HCT116 (cell line): ENCODE data around the gene DNM1. TPM values are rescaled to one million over a fixed set of nuclear protein-coding genes. Genes with fewer than 3 reads are reported as not detected.
A peak's percentile ranks its signal among the peaks of the same experiment; 100 is the strongest.

ENCODE experiments used
- ATAC-seq: fragments of 200-7000 bp; cut with Tn5 transposase; 2 replicates; pipeline ENCODE4 v1.9.1; 2020; ENCODE audit warnings: mild to moderate bottlenecking, moderate library complexity
- BruUV-seq: library from RNA; stranded (reverse); fragments of 400-500 nt; replicated peaks from 2 replicates; lab custom pipeline; 2021; lab: Mats Ljungman, UMichigan
- CTCF ChIA-PET: fragments of 300-600 bp; sonication (Branson Sonifier 250); formaldehyde crosslinking; loops from one replicate; lab custom pipeline; 2021; ENCODE audit warnings: antibody characterized with exemption; lab: Charles Lee
- POLR2A ChIA-PET: fragments of 300-600, 350-600 bp; sonication (Branson Sonifier 250); formaldehyde crosslinking; loops from one replicate; lab custom pipeline; 2021; ENCODE audit warnings: antibody characterized with exemption; lab: Charles Lee
- RAD21 ChIA-PET, 2 experiments: fragments of 300-600 bp; sonication (Branson Sonifier 250); formaldehyde crosslinking; loops; one replicate each; lab custom pipeline; 2023; ENCODE audit warnings: low total read pairs in 2 of 2; ENCODE audit not compliant: uncharacterized antibody in 2 of 2, unreplicated experiment in 2 of 2, low non-redundant PET in 1 of 2; lab: Charles Lee
- DNase-seq: peaks from one replicate; pipeline ENCODE4 v3.0.0-alpha.2; 2010; ENCODE audit warnings: low read depth, low spot score
- H2AFZ ChIP-seq: fragments of 200-600 bp; shearing (Covaris generic), sonication (generic); 2 replicates; pipeline ENCODE4 v1.6.1; 2017; ENCODE audit warnings: low read depth, mixed run types, mixed read lengths, antibody characterized with exemption, low read length; ENCODE audit not compliant: poor library complexity, severe bottlenecking
- H3K27ac ChIP-seq: 2 replicates; pipeline ENCODE4 v1.5.1; 2012; ENCODE audit warnings: low read depth, low read length
- H3K27me3 ChIP-seq: fragments of 200-600 bp; sonication (generic); 2 replicates; pipeline ENCODE4 v1.6.1; 2016; ENCODE audit warnings: mixed run types, low read length, mixed read lengths; ENCODE audit not compliant: insufficient read depth
- H3K36me3 ChIP-seq, 2 experiments: fragments of 200-500 bp in 1 of 2; fragments of 200-600 bp in 1 of 2; sonication (Bioruptor generic) in 1 of 2; sonication (generic) in 1 of 2; 2 replicates each; pipeline versions ENCODE4 v1.5.1 to v1.6.1; 2014 to 2016; ENCODE audit warnings: low read length in 2 of 2, inconsistent platforms in 1 of 2, mixed read lengths in 1 of 2, mixed run types in 1 of 2; ENCODE audit not compliant: insufficient read depth in 2 of 2, control insufficient read depth in 1 of 2
- H3K4me1 ChIP-seq, 2 experiments: fragments of 200-600 bp in 1 of 2; sonication (generic) in 1 of 2; 2 replicates each; pipeline versions ENCODE4 v1.5.1 to v1.6.1; 2012 to 2017; ENCODE audit warnings: low read length in 2 of 2, inconsistent platforms in 1 of 2, mild to moderate bottlenecking in 1 of 2, mixed read lengths in 1 of 2, mixed run types in 1 of 2, moderate library complexity in 1 of 2; ENCODE audit not compliant: insufficient read depth in 2 of 2, control insufficient read depth in 1 of 2
- H3K4me2 ChIP-seq: fragments of 200-600 bp; sonication (generic); 2 replicates; pipeline ENCODE4 v1.6.1; 2017; ENCODE audit warnings: mixed run types, low read length, mixed read lengths
- H3K4me3 ChIP-seq, 2 experiments: fragments of 200-600 bp in 1 of 2; sonication (generic) in 1 of 2; replicated peaks in 1 of 2; 2 replicates each; pipeline ENCODE4 v1.5.1; 2011 to 2016; ENCODE audit warnings: low read length in 2 of 2, control low read depth in 1 of 2, low read depth in 1 of 2, mild to moderate bottlenecking in 1 of 2, mixed read lengths in 1 of 2, mixed run types in 1 of 2
- H3K79me2 ChIP-seq: fragments of 200-600 bp; sonication (generic); 2 replicates; pipeline ENCODE4 v1.6.1; 2017; ENCODE audit warnings: mild to moderate bottlenecking, mixed run types, low read length, moderate library complexity, mixed read lengths; ENCODE audit not compliant: insufficient read depth
- H3K9ac ChIP-seq: fragments of 200-600 bp; sonication (generic); 2 replicates; pipeline ENCODE4 v1.6.1; 2016; ENCODE audit warnings: low read length, mixed read lengths
- H3K9me2 ChIP-seq: fragments of 200-600 bp; sonication (generic), shearing (Covaris generic); 2 replicates; pipeline ENCODE4 v1.6.1; 2017; ENCODE audit warnings: mixed run types, mild to moderate bottlenecking, moderate library complexity; ENCODE audit not compliant: insufficient read depth
- H3K9me3 ChIP-seq, 2 experiments: fragments of 200-500 bp in 1 of 2; fragments of 200-600 bp in 1 of 2; sonication (Bioruptor generic) in 1 of 2; sonication (generic) in 1 of 2; 2 replicates each; pipeline ENCODE4 v1.6.1; 2014 to 2017; ENCODE audit warnings: low read length in 2 of 2, mixed read lengths in 2 of 2, inconsistent platforms in 1 of 2, low read depth in 1 of 2, mild to moderate bottlenecking in 1 of 2, mixed run types in 1 of 2, moderate library complexity in 1 of 2; ENCODE audit not compliant: control insufficient read depth in 1 of 2, insufficient read depth in 1 of 2
- H4K20me1 ChIP-seq: fragments of 200-600 bp; sonication (generic), shearing (Covaris generic); 2 replicates; pipeline ENCODE4 v1.6.1; 2017; ENCODE audit warnings: mixed run types, mild to moderate bottlenecking, moderate library complexity; ENCODE audit not compliant: insufficient read depth
- ATF3 ChIP-seq: IDR thresholded peaks from 2 replicates; pipeline ENCODE4 v1.6.1; 2012
- CEBPB ChIP-seq: IDR thresholded peaks from 2 replicates; pipeline ENCODE4 v1.6.1; 2012; ENCODE audit warnings: low read depth
- CTCF ChIP-seq, 3 experiments: fragments of 200-600 bp in 1 of 3; sonication (generic) in 1 of 3; IDR thresholded peaks in 2 of 3; conservative IDR thresholded peaks in 1 of 3; 2 replicates each; pipeline ENCODE4 v1.5.1; 2012 to 2017; ENCODE audit warnings: low read depth in 2 of 3, low read length in 2 of 3, antibody characterized with exemption in 1 of 3, borderline replicate concordance in 1 of 3, control low read depth in 1 of 3, mild to moderate bottlenecking in 1 of 3, mixed read lengths in 1 of 3, mixed run types in 1 of 3, moderate library complexity in 1 of 3; ENCODE audit not compliant: insufficient read depth in 1 of 3
- EGR1 ChIP-seq: IDR thresholded peaks from 2 replicates; pipeline ENCODE4 v1.6.1; 2012; ENCODE audit warnings: low read depth
- ELF1 ChIP-seq: IDR thresholded peaks from 2 replicates; pipeline ENCODE4 v1.6.1; 2012; ENCODE audit warnings: low read depth, borderline replicate concordance
- EZH2 ChIP-seq: fragments of 200-600 bp; sonication (generic); IDR thresholded peaks from 2 replicates; pipeline ENCODE4 v1.6.1; 2017; ENCODE audit warnings: antibody characterized with exemption, mixed run types
- EZH2phosphoT487 ChIP-seq: fragments of 200-600 bp; IDR thresholded peaks from 2 replicates; pipeline ENCODE4 v1.6.1; 2018; ENCODE audit warnings: antibody characterized with exemption, borderline replicate concordance
- FOSL1 ChIP-seq: IDR thresholded peaks from 2 replicates; pipeline ENCODE4 v1.6.1; 2012; ENCODE audit warnings: low read depth
- JUND ChIP-seq: IDR thresholded peaks from 2 replicates; pipeline ENCODE4 v1.6.1; 2012
- MAX ChIP-seq: IDR thresholded peaks from 2 replicates; pipeline ENCODE4 v1.6.1; 2012
- POLR2A ChIP-seq: IDR thresholded peaks from 2 replicates; pipeline ENCODE4 v1.7.0; 2011; ENCODE audit warnings: borderline replicate concordance; ENCODE audit not compliant: insufficient read depth, insufficient read length; ENCODE audit errors: extremely low read depth
- POLR2AphosphoS5 ChIP-seq: IDR thresholded peaks from 2 replicates; pipeline ENCODE4 v1.6.1; 2011; ENCODE audit warnings: mild to moderate bottlenecking, low read depth, low read length, moderate library complexity
- RAD21 ChIP-seq: IDR thresholded peaks from 2 replicates; pipeline ENCODE4 v1.6.1; 2012; ENCODE audit warnings: low read depth, mild to moderate bottlenecking
- REST ChIP-seq: IDR thresholded peaks from 2 replicates; pipeline ENCODE4 v1.6.1; 2012; ENCODE audit warnings: low read depth
- SIN3A ChIP-seq: IDR thresholded peaks from 2 replicates; pipeline ENCODE4 v1.6.1; 2012; ENCODE audit warnings: low read depth
- SP1 ChIP-seq: IDR thresholded peaks from 2 replicates; pipeline ENCODE4 v1.6.1; 2012; ENCODE audit warnings: low read depth
- SRF ChIP-seq: IDR thresholded peaks from 2 replicates; pipeline ENCODE4 v1.6.1; 2012; ENCODE audit warnings: low read depth
- TCF7L2 ChIP-seq: IDR thresholded peaks from 2 replicates; pipeline ENCODE4 v1.7.0; 2011; ENCODE audit warnings: borderline replicate concordance, inconsistent platforms; ENCODE audit not compliant: insufficient read depth, insufficient read length; ENCODE audit errors: extremely low read depth
- YY1 ChIP-seq: IDR thresholded peaks from 2 replicates; pipeline ENCODE4 v1.6.1; 2011; ENCODE audit warnings: low read length, low read depth, moderate library complexity, mild to moderate bottlenecking; ENCODE audit not compliant: insufficient replicate concordance; ENCODE audit errors: extremely low read depth
- ZBTB33 ChIP-seq: IDR thresholded peaks from 2 replicates; pipeline ENCODE4 v1.6.1; 2011; ENCODE audit warnings: mild to moderate bottlenecking, low read length, moderate library complexity; ENCODE audit not compliant: insufficient replicate concordance; ENCODE audit errors: extremely low read depth
- ZFX ChIP-seq: fragments of 450-650 bp; IDR thresholded peaks from 2 replicates; pipeline ENCODE4 v1.6.1; 2017
- ZNF274 ChIP-seq: fragments of 200-500 bp; sonication (Bioruptor generic); IDR thresholded peaks from 2 replicates; pipeline ENCODE4 v1.6.1; 2014; ENCODE audit warnings: mild to moderate bottlenecking, low read depth, low read length, inconsistent platforms
- intact Hi-C: fragments of 100-400 bp; cut with micrococcal nuclease; formaldehyde crosslinking; loops from 2 replicates; pipeline ENCODE4 v1.10.0; 2022
- total RNA-seq: library from RNA; stranded (reverse); gene quantifications from one replicate; pipeline ENCODE4 v1.2.1, GENCODE V29; 2021; ENCODE audit not compliant: unreplicated experiment

DNM1 gene
- total RNA-seq, 1 experiment from 2014 or later, result 12.0 TPM

- Histone ChIP-seq H3K9me2 (no peaks in the 10 kb centered on the region), H3K36me3 (peaks cover 0 to 4% of the 10 kb centered on the region in 2 experiments; a peak in 1 of 4 replicates), H3K9me3 (no peaks in the 10 kb centered on the region), H3K4me3 (peak overlapping the region; percentile 58 to 99), H3K9ac (peak overlapping the region; percentile 86), H3K27ac (peak overlapping the region; percentile 97), H3K4me1 (peaks cover 0 to 17% of the 10 kb centered on the region in 2 experiments; a peak in 2 of 4 replicates), H4K20me1 (no peaks in the 10 kb centered on the region), H3K79me2 (peaks cover 13% of the 10 kb centered on the region), H3K4me2 (peak overlapping the region; percentile 99), H3K27me3 (no peaks in the 10 kb centered on the region), H2AFZ (peak overlapping the region; percentile 7)
- POLR2A ChIA-PET, result interaction anchor here (0.6 to 1.8 kb wide), 8 partner anchors 8 to 147 kb away, joined by 3 to 7 read pairs (median 4); no protein-coding TSS in a partner anchor
- intact Hi-C loops, result no loop called here
- no peak for DNase-seq
- CTCF ChIA-PET, result interaction anchor here (0.9 to 4.0 kb wide), 6 partner anchors 8 to 41 kb away, joined by 3 to 19 read pairs (median 4); no protein-coding TSS in a partner anchor
- TSS peak; percentile 97 for BruUV-seq
- peak; percentile 48 for ATAC-seq
- RAD21 ChIA-PET, result no interaction called here
- TF ChIP-seq SP1 (no peak), POLR2A (peak; percentile 25), ZNF274 (no peak), EGR1 (no peak), SRF (no peak), ZFX (peak; percentile 26; the same call in 1 of the 2 replicates), SIN3A (no peak), EZH2 (no peak), JUND (no peak), POLR2AphosphoS5 (peak; percentile 52; the same call in 1 of the 2 replicates), REST (no peak), FOSL1 (no peak), TCF7L2 (no peak), CEBPB (no peak), YY1 (no peak), ELF1 (no peak), EZH2phosphoT487 (no peak), ATF3 (no peak), ZBTB33 (no peak), RAD21 (no peak), CTCF (IDR thresholded peaks at IDR 0.05 in 2 of 3, conservative IDR thresholded peaks at IDR 0.05 in 1 of 3; ENCODE audit: borderline replicate concordance in 1 of 3, insufficient read depth in 1 of 3, low read depth in 2 of 3, low read length in 2 of 3) (no peak), MAX (no peak)
These were observed 43.7 kb upstream of the DNM1 start for GRCh38 chr9:128159522-128159783.
